ENCODE data around the gene TMEM247.

Gene TMEM247

GRCh38 chr2:46492301-46492700 is 12.9 kb downstream of the TMEM247 start:
- no peak for TF ChIP-seq CTCF (IDR thresholded peaks at IDR 0.05; ENCODE audit: insufficient read depth, low read length, poor library complexity, severe bottlenecking)
- no peaks in the 10 kb centered on the region for H3K36me3 ChIP-seq (ENCODE audit: control insufficient read depth, insufficient read depth, low read length)
- H3K4me3 ChIP-seq (replicated peaks; ENCODE audit: low read depth, low read length): no peak overlapping the region
- no peak for DNase-seq (ENCODE audit: extremely low read depth, insufficient read length)
- no peaks in the 10 kb centered on the region for H3K27me3 ChIP-seq (replicated peaks; ENCODE audit: control insufficient read depth, insufficient read depth, low read length)

GRCh38 chr2:46493241-46493970 is 14.0 kb downstream of the TMEM247 start:
- no peak for TF ChIP-seq CTCF (IDR thresholded peaks at IDR 0.05; ENCODE audit: insufficient read depth, low read length, poor library complexity, severe bottlenecking)
- peak; percentile 35 for DNase-seq (ENCODE audit: extremely low read depth, insufficient read length)
- no peak overlapping the region for H3K4me3 ChIP-seq (replicated peaks; ENCODE audit: low read depth, low read length)

GRCh38 chr2:46493971-46494250 is 14.5 kb downstream of the TMEM247 start:
- H3K36me3 ChIP-seq (ENCODE audit: control insufficient read depth, insufficient read depth, low read length): no peaks in the 10 kb centered on the region
- no peaks in the 10 kb centered on the region for H3K27me3 ChIP-seq (replicated peaks; ENCODE audit: control insufficient read depth, insufficient read depth, low read length)
- no peak for TF ChIP-seq CTCF (IDR thresholded peaks at IDR 0.05; ENCODE audit: insufficient read depth, low read length, poor library complexity, severe bottlenecking)
- DNase-seq (ENCODE audit: extremely low read depth, insufficient read length): no peak
- no peak overlapping the region for H3K4me3 ChIP-seq (replicated peaks; ENCODE audit: low read depth, low read length)

More at GRCh38 chr2:46493241-46493970, 14.0 kb downstream of the TMEM247 start:
- Histone ChIP-seq H3K36me3 (ENCODE audit: control insufficient read depth, insufficient read depth, low read length) (no peaks in the 10 kb centered on the region), H3K27me3 (replicated peaks; ENCODE audit: control insufficient read depth, insufficient read depth, low read length) (no peaks in the 10 kb centered on the region)

- no peak for DNase-seq (ENCODE audit: extremely low read depth, insufficient read length)
- H3K4me3 ChIP-seq (replicated peaks; ENCODE audit: low read depth, low read length): no peak overlapping the region
- no peak for TF ChIP-seq CTCF (IDR thresholded peaks at IDR 0.05; ENCODE audit: insufficient read depth, low read length, poor library complexity, severe bottlenecking)
- no peaks in the 10 kb centered on the region for H3K27me3 ChIP-seq (replicated peaks; ENCODE audit: control insufficient read depth, insufficient read depth, low read length)
- H3K36me3 ChIP-seq (ENCODE audit: control insufficient read depth, insufficient read depth, low read length): no peaks in the 10 kb centered on the region
These were observed 15.2 kb downstream of the TMEM247 start for GRCh38 chr2:46494596-46494995.

GRCh38 chr2:46495231-46496030 is 16.1 kb downstream of the TMEM247 start:
- H3K27me3 ChIP-seq (replicated peaks; ENCODE audit: control insufficient read depth, insufficient read depth, low read length): no peaks in the 10 kb centered on the region
- H3K36me3 ChIP-seq (ENCODE audit: control insufficient read depth, insufficient read depth, low read length): no peaks in the 10 kb centered on the region
- DNase-seq (ENCODE audit: extremely low read depth, insufficient read length): no peak
- no peak for TF ChIP-seq CTCF (IDR thresholded peaks at IDR 0.05; ENCODE audit: insufficient read depth, low read length, poor library complexity, severe bottlenecking)
- H3K4me3 ChIP-seq (replicated peaks; ENCODE audit: low read depth, low read length): no peak overlapping the region

Measured in GM06990 (cell line).